GM04503 (cell line): ENCODE results near the gene GPATCH2L.

Source experiments
- DNase-seq: peaks from one replicate; pipeline ENCODE4 v3.0.0-alpha.2; 2012; ENCODE audit warnings: low read depth

Gene GPATCH2L

DNA sequence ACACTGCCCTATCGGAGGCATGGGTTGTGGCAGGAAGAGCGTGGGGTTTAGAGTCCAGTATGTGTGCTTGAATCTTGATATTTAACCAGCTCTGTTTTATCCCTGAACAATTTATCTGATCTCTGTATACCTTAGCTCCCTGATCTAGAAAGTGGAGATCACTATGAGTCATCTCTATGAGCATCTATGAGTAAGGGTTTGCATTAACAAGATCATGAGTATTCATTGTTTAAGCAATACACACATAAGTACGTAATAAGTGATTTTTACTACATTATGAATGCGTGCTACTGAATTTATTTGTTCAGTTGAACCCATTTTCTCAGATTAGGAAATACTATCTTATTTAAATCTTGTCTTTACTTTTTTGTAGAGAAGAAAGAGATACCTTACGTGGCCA, 49.4 kb downstream of the GPATCH2L start:
- no peak for DNase-seq

- DNase-seq, result peak; percentile 34
Observed at GRCh38 chr14:76203086-76204001, 51.6 kb downstream of the GPATCH2L start.

DNA sequence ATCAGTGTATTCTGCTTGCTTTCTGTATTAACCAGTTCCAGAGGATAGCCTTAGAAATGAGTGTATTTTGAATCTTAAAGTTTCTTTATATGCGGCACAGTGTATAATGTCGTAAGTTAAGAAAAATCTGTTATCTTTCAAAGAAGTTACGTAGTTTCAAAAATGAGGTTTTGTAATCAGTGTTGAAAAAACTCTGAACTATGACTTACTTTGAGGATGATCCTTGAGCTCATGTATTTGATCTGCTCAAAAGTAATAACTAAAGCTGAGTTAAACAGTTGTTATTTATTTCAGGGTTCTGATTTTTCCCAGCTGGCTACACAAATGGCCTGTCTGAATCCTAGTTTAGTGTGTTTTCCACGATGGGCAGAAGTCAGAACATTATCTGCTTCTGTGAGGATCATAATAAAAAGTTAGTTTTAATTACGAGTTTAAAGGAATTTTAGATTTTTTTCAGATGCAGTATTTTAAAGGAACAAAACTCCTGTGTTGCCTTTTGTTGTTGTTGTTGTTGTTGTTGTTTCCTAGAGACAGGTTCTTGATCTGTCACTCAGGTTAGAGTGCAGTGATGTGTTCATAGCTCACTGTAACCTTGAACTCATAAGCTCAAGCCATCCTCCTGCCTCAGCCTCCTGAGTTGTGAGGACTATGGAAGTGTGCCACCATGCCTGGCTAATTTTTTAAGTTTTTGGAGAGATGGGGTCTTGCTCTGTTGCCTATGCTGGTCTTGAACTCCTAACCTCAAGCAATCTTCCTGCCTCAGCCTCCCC, 52.9 kb downstream of the GPATCH2L start:
- no peak for DNase-seq

DNA sequence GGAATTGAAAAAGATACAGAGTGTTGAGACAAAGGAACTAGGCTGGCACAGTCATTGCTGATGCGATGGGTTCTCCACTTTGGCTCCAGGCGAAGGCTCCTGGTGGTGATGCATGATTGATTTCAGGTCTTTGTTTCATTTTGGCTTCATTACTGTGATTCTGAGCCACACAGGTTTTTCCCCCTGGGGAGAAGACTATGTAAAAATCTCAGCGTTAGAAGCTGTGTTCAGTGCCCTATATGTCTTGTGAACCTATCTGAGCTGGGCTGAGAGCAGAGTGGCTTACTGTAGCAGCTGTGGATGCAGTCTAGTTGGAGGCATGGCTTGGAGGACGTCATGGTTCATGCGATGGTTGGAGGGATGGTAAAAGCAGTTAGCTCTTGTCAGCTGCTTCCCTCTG, 54.0 kb downstream of the GPATCH2L start:
- DNase-seq, result no peak

- no peak for DNase-seq
Observed at GRCh38 chr14:76208340-76208739, 56.6 kb downstream of the GPATCH2L start.

- DNase-seq, result no peak
Observed at GRCh38 chr14:76212242-76212641, 60.5 kb downstream of the GPATCH2L start.

DNA sequence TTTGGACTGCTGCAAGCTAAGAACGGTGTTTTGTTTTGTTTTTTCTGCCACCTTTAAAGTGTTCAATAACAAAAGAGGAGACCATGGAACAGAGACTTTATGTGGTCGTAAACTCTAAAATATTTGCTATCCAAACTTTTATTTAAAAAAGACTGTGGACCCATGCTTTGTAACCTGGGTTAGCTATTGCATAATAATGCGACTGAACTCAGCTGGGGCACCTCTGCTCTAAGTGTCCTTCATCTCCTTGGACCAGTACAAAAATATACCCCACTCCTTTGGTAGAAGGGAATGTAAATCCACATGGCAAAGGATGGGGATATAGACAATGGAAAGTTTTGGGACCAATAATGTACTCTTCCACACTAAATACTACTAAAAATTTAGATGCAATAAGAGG, 65.5 kb downstream of the GPATCH2L start:
- no peak for DNase-seq

- DNase-seq, result no peak
Observed at GRCh38 chr14:76218662-76219061, 66.9 kb downstream of the GPATCH2L start.

DNA sequence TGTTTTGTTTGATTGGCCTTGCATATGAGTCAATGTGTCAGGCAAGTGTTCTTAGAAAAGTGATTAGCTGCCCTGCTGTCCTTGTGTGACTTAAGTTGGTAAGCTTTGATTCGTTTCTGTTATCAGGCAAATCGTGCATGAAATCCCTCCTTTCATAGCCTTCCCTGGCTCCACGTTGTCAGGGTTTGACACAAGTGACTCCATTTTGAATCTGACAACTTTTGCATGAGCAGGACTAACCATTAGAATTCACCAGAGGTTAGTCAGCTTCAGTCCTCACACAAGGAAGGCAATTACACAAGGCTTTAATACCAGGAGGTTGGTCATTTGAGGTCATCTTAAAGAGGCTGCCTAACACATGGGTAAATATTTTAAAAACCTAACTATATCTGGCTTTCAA, 68.2 kb downstream of the GPATCH2L start:
- no peak for DNase-seq

DNA sequence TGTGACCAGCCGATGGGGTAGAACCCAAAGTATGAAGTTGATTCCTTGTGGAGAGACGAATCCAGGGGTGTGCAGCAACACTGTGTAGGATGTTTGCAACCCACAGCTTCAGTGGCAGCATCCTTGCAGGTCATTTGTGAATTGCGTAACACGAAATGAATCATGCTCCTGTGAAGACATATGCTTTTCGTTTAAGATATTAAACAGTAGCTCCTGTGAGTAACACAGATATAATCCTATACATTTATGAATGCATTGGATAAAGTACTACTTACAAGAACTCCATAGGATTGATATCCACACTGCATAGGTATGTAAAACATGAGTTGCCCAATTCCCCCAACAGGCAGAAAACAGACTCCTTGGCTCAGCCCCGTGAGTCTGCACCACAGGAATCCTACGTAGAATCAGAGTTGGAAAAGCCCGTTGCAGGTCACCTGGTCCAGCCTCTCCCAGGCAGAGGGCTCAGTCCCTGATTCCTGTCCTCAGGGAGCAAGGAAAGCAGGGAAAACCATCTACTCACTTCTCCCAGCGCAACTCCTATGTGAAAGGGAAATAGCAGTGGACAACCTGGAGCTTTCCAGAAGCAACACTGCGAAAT, 75.8 kb downstream of the GPATCH2L start:
- no peak for DNase-seq

GRCh38 chr14:76228138-76228537, 76.4 kb downstream of the GPATCH2L start:
- no peak for DNase-seq

- no peak for DNase-seq
Observed at GRCh38 chr14:76232800-76233199, 81.1 kb downstream of the GPATCH2L start.

DNA sequence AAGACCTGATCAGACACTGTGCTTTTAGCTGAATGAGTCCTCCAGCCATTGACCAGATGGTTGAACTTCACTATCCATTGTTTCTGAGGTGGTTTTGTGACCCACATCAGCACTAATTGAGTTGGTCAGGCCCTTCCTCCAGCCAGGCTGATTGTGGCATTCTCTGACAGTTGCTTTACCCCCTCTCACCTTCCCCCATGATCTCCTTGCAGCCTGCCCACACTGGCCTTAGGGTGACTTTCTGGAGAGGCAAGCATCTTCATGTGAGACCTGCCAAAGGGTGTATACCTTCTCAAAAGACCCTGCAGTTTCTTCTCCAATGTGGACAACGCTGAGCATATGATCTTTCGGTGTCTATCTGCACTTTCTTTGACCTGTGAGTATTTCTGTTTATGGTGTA, 83.9 kb downstream of the GPATCH2L start:
- DNase-seq, result no peak

- DNase-seq, result peak; percentile 18
Observed at GRCh38 chr14:76236172-76237130, 84.7 kb downstream of the GPATCH2L start.

DNA sequence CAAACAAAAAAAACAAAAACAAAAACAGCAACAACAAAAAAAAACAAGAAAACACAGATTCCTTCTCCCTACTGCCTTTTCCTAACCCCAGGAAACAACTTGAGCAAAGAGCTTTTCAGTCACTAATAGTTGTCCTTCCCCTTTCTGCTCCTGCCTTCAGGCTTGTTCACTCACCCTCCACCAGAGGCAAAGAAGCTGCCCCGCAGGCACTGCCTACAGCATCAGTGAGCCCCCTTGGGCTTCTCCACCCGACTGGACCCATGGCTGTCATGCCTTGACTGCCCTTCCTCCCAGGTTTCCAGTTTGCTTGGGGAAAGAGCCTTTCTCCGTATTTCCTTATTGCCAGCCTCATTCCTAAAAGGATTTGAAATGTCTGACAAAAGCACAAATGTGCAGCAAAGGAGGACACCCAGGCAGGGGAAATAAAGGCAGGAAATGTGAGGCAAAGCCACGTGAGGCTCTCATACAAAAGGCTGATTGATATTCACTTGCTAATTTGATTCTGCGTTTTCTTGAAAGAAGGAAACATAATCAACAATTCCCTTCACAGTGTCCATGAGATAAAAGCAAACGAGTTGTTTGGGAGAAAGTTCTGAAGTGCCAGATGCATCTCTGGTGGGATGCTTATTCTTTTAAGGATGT, 85.7 kb downstream of the GPATCH2L start:
- DNase-seq, result no peak

GRCh38 chr14:76245097-76245496, 93.4 kb downstream of the GPATCH2L start:
- DNase-seq, result no peak

DNA sequence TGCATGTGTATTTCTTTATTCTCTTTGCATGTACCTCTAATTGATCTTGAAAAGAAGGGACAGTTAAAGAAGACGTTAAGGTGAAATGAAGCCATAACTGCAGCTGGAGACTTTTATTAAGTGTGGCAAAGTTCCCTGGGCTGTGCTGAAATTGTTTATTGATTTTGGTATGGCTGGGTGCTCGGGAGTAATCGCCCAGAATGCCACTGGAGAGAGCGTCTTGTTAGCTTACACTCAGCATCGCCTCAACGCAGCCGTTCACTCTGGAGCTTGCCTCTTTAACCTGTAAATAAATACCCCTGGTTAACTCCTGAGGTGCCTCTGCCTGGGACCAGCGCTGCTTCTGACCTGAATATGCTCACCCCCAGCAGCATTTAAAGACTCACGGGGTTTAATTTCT, 98.6 kb downstream of the GPATCH2L start:
- DNase-seq, result no peak

GRCh38 chr14:76252471-76252870, 100.7 kb downstream of the GPATCH2L start:
- no peak for DNase-seq

- DNase-seq, result no peak
Observed at GRCh38 chr14:76253111-76253510, 101.4 kb downstream of the GPATCH2L start.

DNA sequence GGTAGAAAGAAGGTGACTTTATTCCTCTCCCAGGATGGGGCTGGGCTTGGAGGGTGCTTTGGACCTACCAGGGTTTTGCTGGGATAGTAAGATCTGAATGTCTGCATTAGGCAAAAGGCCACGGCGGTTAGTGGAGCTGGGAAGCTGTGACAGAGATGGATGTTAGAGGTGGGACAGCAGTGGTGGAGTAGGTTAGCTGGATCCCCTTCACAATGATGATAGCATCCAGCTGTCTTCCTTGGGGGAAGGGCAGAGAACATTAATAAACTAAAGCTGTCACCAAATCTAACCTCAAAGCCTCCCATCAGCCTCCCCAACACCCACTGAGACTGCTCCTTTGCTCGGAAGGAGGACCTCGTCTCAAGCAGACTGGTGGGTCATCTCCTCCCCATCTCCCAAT, 104.8 kb downstream of the GPATCH2L start:
- no peak for DNase-seq
